Stimulated activated naive CD8-positive, alpha-beta T cell treated with anti-CD3 and anti-CD28 coated beads, Interleukin-15, Interleukin-2, amounts not matched to agents 100 ng/mL and 50 ng/mL, for 24 hours (primary cell): Measurements from ENCODE around the gene ENTPD5.
"Not testable (repeated sequence)": the region's sequence is repeated elsewhere in the genome, so short reads cannot be mapped to it uniquely, and the experiment has no call there.

Source experiments
- H3K27ac Mint-ChIP-seq: one replicate; pipeline ENCODE4 v1.8.0; 2021; ENCODE audit warnings: mild to moderate bottlenecking, mixed read lengths
- H3K27me3 Mint-ChIP-seq: one replicate; pipeline ENCODE4 v1.8.0; 2021; ENCODE audit warnings: mixed read lengths
- H3K36me3 Mint-ChIP-seq: one replicate; pipeline ENCODE4 v1.8.0; 2021; ENCODE audit warnings: low read depth, mixed read lengths
- H3K4me1 Mint-ChIP-seq: one replicate; pipeline ENCODE4 v1.8.0; 2021; ENCODE audit warnings: low read depth, mixed read lengths
- H3K4me3 Mint-ChIP-seq: one replicate; pipeline ENCODE4 v1.8.0; 2021; ENCODE audit warnings: mild to moderate bottlenecking, mixed read lengths
- H3K9me3 Mint-ChIP-seq: one replicate; pipeline ENCODE4 v1.8.0; 2021; ENCODE audit warnings: mixed read lengths

ENTPD5 gene

DNA sequence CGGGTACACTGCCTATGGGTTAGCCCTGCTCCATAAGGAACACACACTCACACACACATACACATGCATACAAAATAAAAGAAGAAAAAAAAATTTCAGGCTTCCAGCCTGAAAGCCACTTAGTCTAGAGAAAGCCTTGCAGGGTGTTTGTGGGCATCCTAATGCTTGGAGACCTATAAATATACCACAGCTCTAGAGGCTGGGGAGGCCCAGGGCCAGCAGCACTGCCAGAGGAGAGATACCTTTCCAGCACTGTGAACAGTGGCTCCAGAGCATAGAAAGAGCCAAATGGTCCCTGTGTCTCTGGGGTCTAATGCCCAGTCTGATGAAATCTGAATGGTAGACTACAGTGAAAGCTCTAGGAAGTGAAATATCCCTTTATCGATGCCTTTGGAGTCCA is 82.1 kb downstream of the ENTPD5 start:
- Mint-ChIP-seq H3K9me3 (no peaks in the 10 kb centered on the region), H3K4me3 (no peak overlapping the region), H3K4me1 (no peaks in the 10 kb centered on the region), H3K27me3 (no peaks in the 10 kb centered on the region), H3K27ac (peak overlapping the region; percentile 43), H3K36me3 (peaks cover 27% of the 10 kb centered on the region)

DNA sequence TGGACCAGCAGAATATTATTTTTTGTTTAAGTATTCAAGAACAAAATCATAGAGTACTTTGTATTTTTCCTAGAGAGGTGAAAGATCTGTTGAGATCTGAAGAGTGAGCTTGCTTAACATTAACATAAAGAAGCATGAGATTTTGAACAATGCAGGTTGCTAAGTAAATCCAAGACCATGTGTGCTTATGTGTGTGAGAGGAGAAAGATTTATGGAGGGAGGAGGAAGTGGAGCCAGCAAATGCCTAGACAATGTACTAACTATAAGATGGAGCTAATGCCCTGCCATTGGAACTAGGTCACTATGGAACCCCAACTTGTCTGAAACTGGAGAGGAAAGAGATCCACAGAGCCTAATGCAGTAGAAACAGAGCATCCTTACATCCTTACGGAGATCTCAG is 82.5 kb downstream of the ENTPD5 start:
- Mint-ChIP-seq H3K36me3 (peaks cover 32% of the 10 kb centered on the region), H3K27me3 (no peaks in the 10 kb centered on the region), H3K4me1 (no peaks in the 10 kb centered on the region), H3K27ac (peak overlapping the region; percentile 43), H3K4me3 (no peak overlapping the region), H3K9me3 (no peaks in the 10 kb centered on the region)

DNA sequence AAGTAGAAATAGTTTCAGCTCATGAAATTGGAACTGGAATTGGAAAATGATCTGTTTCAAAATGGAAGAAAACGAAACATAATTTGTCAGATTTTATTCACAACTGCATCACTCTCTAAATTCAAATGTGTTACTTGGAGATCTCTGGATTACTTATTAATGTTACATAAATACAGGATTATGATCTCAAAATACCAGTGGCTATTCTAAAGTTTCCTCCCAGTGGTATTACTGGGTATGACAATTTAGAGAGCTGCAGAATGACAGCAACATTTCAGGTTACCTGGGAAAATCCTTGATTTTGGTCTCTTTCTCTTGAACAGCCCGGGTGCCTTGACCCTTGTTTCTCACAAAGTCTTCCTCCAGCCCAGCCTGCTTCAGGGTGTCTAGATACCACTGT is 83.4 kb downstream of the ENTPD5 start:
- no peak overlapping the region for H3K4me3 Mint-ChIP-seq
- H3K4me1 Mint-ChIP-seq: no peaks in the 10 kb centered on the region
- peaks cover 39% of the 10 kb centered on the region for H3K36me3 Mint-ChIP-seq
- H3K9me3 Mint-ChIP-seq: no peaks in the 10 kb centered on the region
- no peaks in the 10 kb centered on the region for H3K27me3 Mint-ChIP-seq
- no peak overlapping the region for H3K27ac Mint-ChIP-seq

- H3K4me3 Mint-ChIP-seq: no peak overlapping the region
- no peaks in the 10 kb centered on the region for H3K4me1 Mint-ChIP-seq
- H3K27me3 Mint-ChIP-seq: no peaks in the 10 kb centered on the region
- no peak overlapping the region for H3K27ac Mint-ChIP-seq
- peaks cover 93% of the 10 kb centered on the region for H3K36me3 Mint-ChIP-seq
- no peaks in the 10 kb centered on the region for H3K9me3 Mint-ChIP-seq
These were observed 94.8 kb downstream of the ENTPD5 start for GRCh38 chr14:73924337-73924736.

DNA sequence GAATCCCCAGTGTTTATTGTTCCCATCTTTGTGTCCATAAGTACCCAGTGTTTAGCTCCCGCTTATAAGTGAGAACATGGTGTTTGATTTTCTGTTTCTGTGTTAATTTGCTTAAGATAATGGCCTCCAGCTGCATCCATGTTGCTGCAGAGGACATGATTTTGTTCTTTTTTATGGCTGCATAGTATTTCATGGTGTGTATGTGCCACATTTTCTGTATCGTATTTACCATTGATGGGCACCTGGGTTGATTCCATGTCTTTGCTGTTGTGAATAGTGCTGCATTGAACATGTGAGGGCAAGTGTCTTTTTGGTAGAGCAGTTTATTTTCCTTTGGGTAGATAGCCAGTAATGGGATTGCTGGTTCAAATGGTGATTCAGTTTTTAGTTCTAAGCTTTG is 99.6 kb downstream of the ENTPD5 start:
- Mint-ChIP-seq H3K36me3 (peaks cover 74% of the 10 kb centered on the region), H3K27ac (peak overlapping the region; percentile 52)
- H3K27me3 Mint-ChIP-seq, H3K9me3 Mint-ChIP-seq, H3K4me3 Mint-ChIP-seq, H3K4me1 Mint-ChIP-seq: not testable (repeated sequence)

- Mint-ChIP-seq H3K27me3 (no peaks in the 10 kb centered on the region), H3K27ac (no peak overlapping the region), H3K36me3 (peaks cover 70% of the 10 kb centered on the region), H3K4me1 (no peaks in the 10 kb centered on the region), H3K9me3 (no peaks in the 10 kb centered on the region), H3K4me3 (no peak overlapping the region)
These were observed 102.8 kb downstream of the ENTPD5 start for GRCh38 chr14:73916324-73916723.

DNA sequence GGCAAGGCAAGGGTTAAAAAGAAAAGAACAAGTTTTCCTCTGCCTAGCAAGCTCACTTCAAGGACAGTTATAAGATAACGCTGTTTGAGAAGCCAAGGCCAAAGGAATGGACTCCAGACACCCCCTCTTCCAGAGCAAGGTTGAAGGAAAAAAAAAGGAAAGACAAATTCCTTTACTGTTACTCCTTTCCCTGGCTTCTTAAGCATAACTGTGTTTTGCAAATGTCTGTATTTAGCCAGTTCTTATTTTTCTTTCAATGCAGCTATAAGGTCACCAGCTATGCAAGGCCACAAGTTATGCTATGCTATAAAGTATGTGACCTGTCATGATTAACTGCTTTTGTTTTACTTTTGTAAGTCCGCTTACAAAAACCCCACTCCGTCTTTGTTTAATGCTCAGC is 105.8 kb downstream of the ENTPD5 start:
- Mint-ChIP-seq H3K9me3 (no peaks in the 10 kb centered on the region), H3K27me3 (no peaks in the 10 kb centered on the region), H3K27ac (no peak overlapping the region)

GRCh38 chr14:73909681-73910080 is 109.4 kb downstream of the ENTPD5 start:
- Mint-ChIP-seq H3K36me3 (peaks cover 81% of the 10 kb centered on the region), H3K27ac (no peak overlapping the region), H3K4me1 (no peaks in the 10 kb centered on the region), H3K4me3 (no peak overlapping the region), H3K27me3 (no peaks in the 10 kb centered on the region), H3K9me3 (no peaks in the 10 kb centered on the region)

More for the DNA sequence above, 105.8 kb downstream of the ENTPD5 start:
- no peak overlapping the region for H3K4me3 Mint-ChIP-seq
- H3K4me1 Mint-ChIP-seq: no peaks in the 10 kb centered on the region
- peaks cover 75% of the 10 kb centered on the region for H3K36me3 Mint-ChIP-seq
